ENCODE measurements around the gene SNTG2.

SNTG2 gene

GRCh38 chr2:1081451-1082225 is 131.0 kb downstream of the SNTG2 start:
- Histone ChIP-seq H3K27ac (ENCODE audit: poor library complexity, severe bottlenecking) (no peak overlapping the region), H3K9me3 (ENCODE audit: severe bottlenecking) (no peaks in the 10 kb centered on the region), H3K36me3 (ENCODE audit: low read depth) (no peaks in the 10 kb centered on the region), H3K27me3 (ENCODE audit: insufficient read depth, poor library complexity, severe bottlenecking) (no peaks in the 10 kb centered on the region), H3K4me3 (ENCODE audit: severe bottlenecking) (no peak overlapping the region), H3K4me1 (ENCODE audit: insufficient read depth, poor library complexity, severe bottlenecking) (no peaks in the 10 kb centered on the region)
- no peak; the same call in 2 of the 3 replicates for ATAC-seq (ENCODE audit: low read depth)
- TF ChIP-seq CTCF (IDR thresholded peaks at IDR 0.05; ENCODE audit: poor library complexity, severe bottlenecking) = no peak
- no peak for DNase-seq (ENCODE audit: low spot score)

GRCh38 chr2:1082456-1083205 is 132.0 kb downstream of the SNTG2 start:
- Histone ChIP-seq H3K4me3 (ENCODE audit: severe bottlenecking) (no peak overlapping the region), H3K9me3 (ENCODE audit: severe bottlenecking) (no peaks in the 10 kb centered on the region), H3K27me3 (ENCODE audit: insufficient read depth, poor library complexity, severe bottlenecking) (no peaks in the 10 kb centered on the region), H3K4me1 (ENCODE audit: insufficient read depth, poor library complexity, severe bottlenecking) (no peaks in the 10 kb centered on the region), H3K27ac (ENCODE audit: poor library complexity, severe bottlenecking) (no peak overlapping the region), H3K36me3 (ENCODE audit: low read depth) (no peaks in the 10 kb centered on the region)
- DNase-seq (ENCODE audit: low spot score) (no peak), ATAC-seq (ENCODE audit: low read depth) (no peak)
- TF ChIP-seq CTCF (IDR thresholded peaks at IDR 0.05; ENCODE audit: poor library complexity, severe bottlenecking) = no peak

GRCh38 chr2:1088192-1088860 is 137.7 kb downstream of the SNTG2 start:
- no peak overlapping the region for H3K27ac ChIP-seq (ENCODE audit: poor library complexity, severe bottlenecking)
- no peak for ATAC-seq (ENCODE audit: low read depth)
- TF ChIP-seq CTCF (IDR thresholded peaks at IDR 0.05; ENCODE audit: poor library complexity, severe bottlenecking) = no peak
- H3K4me1 ChIP-seq (ENCODE audit: insufficient read depth, poor library complexity, severe bottlenecking) = no peaks in the 10 kb centered on the region
- peaks cover 3% of the 10 kb centered on the region for H3K9me3 ChIP-seq (ENCODE audit: severe bottlenecking)
- no peaks in the 10 kb centered on the region for H3K27me3 ChIP-seq (ENCODE audit: insufficient read depth, poor library complexity, severe bottlenecking)
- no peaks in the 10 kb centered on the region for H3K36me3 ChIP-seq (ENCODE audit: low read depth)
- no peak overlapping the region for H3K4me3 ChIP-seq (ENCODE audit: severe bottlenecking)
- DNase-seq (ENCODE audit: low spot score) = no peak

- Histone ChIP-seq H3K27me3 (ENCODE audit: insufficient read depth, poor library complexity, severe bottlenecking) (no peaks in the 10 kb centered on the region), H3K4me1 (ENCODE audit: insufficient read depth, poor library complexity, severe bottlenecking) (no peaks in the 10 kb centered on the region), H3K27ac (ENCODE audit: poor library complexity, severe bottlenecking) (no peak overlapping the region), H3K36me3 (ENCODE audit: low read depth) (no peaks in the 10 kb centered on the region), H3K9me3 (ENCODE audit: severe bottlenecking) (peaks cover 3% of the 10 kb centered on the region), H3K4me3 (ENCODE audit: severe bottlenecking) (no peak overlapping the region)
- TF ChIP-seq CTCF (IDR thresholded peaks at IDR 0.05; ENCODE audit: poor library complexity, severe bottlenecking) = no peak
- ATAC-seq (ENCODE audit: low read depth) (no peak), DNase-seq (ENCODE audit: low spot score) (no peak)
Measured at GRCh38 chr2:1088940-1089339, 138.3 kb downstream of the SNTG2 start.
